HG03139 (cell line): Measurements from ENCODE around the gene PAMR1.

Source experiments
- ATAC-seq: cut with Tn5 transposase; IDR thresholded peaks from one replicate; pipeline ENCODE4 v1.9.1; 2021; ENCODE audit not compliant: unreplicated experiment

Gene PAMR1

GRCh38 chr11:35407041-35407440, 118.4 kb downstream of the PAMR1 start:
- ATAC-seq, result no peak

GRCh38 chr11:35404388-35404775, 121.0 kb downstream of the PAMR1 start:
- ATAC-seq, result no peak

- ATAC-seq, result no peak
Measured at GRCh38 chr11:35403765-35404387, 121.5 kb downstream of the PAMR1 start.

GRCh38 chr11:35402751-35403660, 122.4 kb downstream of the PAMR1 start:
- no peak for ATAC-seq

- no peak for ATAC-seq
Measured at GRCh38 chr11:35398881-35399280, 126.5 kb downstream of the PAMR1 start.

- no peak for ATAC-seq
Measured at GRCh38 chr11:35394941-35395340, 130.5 kb downstream of the PAMR1 start.

- no peak for ATAC-seq
Measured at GRCh38 chr11:35393098-35393497, 132.3 kb downstream of the PAMR1 start.

- ATAC-seq, result peak; percentile 69
Measured at GRCh38 chr11:35391922-35392688, 133.3 kb downstream of the PAMR1 start.

GRCh38 chr11:35390737-35391682, 134.4 kb downstream of the PAMR1 start:
- ATAC-seq, result peak; percentile 60

GRCh38 chr11:35389897-35390465, 135.4 kb downstream of the PAMR1 start:
- ATAC-seq, result no peak

- no peak for ATAC-seq
Measured at GRCh38 chr11:35389112-35389511, 136.3 kb downstream of the PAMR1 start.

GRCh38 chr11:35388061-35388460, 137.4 kb downstream of the PAMR1 start:
- no peak for ATAC-seq

GRCh38 chr11:35387111-35387982, 138.1 kb downstream of the PAMR1 start:
- ATAC-seq, result no peak

GRCh38 chr11:35383953-35384352, 141.5 kb downstream of the PAMR1 start:
- ATAC-seq, result no peak
